HG03060 (cell line): Measurements from ENCODE around the gene FIBP.
A peak's percentile ranks its signal among the peaks of the same experiment; 100 is the strongest.
"Not testable (repeated sequence)": the region's sequence is repeated elsewhere in the genome, so short reads cannot be mapped to it uniquely, and the experiment has no call there.

Experiments
- ATAC-seq: cut with Tn5 transposase; IDR thresholded peaks from one replicate; pipeline ENCODE4 v1.9.1; 2021; ENCODE audit warnings: low read depth, moderate number of reproducible peaks; ENCODE audit not compliant: unreplicated experiment

Gene FIBP

DNA sequence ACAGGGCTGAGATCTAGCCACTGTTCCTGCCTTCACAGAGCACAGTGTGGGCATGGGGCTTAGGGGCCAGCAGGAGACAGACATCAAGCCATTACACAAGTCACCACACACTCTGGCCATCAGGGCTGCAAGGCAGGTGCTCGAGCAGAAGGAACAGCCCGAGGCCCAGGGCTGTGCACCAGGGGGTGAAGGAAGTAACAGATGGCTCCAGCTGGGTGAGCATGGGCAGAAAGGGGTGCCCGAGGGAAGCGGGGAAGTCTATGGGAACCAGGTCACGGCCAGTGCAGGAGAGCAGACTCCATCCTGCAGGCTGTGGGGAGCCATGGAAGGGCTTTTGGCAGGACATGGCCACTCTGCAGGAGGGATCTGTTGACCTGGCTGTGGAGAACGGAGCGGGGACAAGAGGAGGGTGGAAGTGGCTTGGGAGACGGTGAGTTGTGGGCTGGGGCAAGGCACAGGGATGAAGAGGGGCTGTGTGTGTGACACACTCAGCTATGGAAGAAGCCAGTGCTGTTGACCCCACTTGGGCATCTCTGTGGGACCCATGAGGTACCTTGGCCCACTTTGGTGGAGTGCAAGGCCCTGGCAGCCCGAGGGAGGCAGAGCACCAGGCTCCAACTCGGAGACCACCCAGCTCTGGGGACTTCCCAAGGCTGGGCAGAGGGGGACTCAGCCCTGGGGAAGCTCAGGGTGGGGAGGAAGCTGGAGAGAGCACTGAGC is 27.0 kb upstream of the FIBP start:
- ATAC-seq = no peak

DNA sequence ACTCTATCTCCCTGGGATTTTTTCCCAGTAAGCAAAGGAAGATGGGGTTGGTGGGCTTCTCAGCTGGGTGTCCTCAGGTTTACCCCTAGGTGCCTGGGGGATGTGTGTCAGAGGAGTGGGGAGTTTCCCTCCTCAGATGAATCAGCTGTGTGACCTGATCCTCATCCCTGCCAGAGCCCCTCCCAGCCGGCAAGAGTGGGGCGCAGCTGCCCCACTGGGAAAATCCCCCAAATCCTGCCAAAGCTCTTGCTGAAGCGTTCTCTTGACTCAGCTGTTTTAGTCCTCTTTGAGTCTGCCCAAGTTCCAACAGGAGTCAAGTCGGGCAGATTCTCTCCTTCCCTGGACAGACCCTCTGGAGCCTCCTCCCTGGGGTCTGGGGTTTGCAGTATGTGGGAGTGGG is 24.6 kb upstream of the FIBP start:
- ATAC-seq = no peak

DNA sequence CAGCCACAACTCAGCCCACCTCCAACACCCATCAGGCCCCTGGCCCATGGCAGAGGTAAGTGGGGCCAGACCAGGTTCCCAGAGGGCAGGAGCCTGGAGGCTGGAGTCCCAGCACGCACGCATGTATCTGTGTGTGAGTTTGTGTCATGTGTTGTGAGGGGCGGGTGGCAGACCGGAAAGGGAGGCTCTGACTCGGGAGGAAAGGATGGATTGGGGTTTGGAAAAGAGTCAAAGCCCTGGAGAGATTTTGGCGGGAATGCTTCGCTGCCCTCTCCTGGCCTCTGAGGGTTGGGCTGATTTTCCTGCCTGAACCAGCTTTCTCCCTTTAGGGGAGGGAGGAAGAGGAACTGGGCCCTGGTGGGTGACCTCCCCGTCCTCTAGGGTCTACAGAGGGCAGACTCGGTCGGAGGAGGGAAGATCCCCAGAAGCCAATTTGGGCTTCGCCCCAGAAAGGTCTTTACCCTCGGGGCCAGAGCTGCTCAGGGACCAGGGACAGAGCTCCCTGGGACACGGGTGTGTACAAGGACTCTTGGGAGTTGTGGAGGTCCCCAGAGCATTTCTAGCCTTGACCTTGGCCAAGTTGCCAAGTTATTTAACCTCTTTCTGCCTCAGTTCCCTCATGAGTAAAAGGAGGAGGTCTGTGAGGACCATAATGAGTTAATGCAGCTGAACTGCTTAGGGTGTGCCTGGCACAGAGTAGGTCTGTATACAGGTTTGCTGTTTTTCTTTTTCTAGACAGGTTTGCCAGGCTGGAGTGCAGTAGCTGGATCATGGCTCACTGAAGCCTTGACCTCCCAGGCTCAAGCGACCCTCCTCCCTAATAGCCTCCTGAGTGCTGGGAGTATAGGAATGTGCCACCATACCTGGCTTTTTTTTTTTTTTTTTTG is 23.7 kb upstream of the FIBP start:
- no peak for ATAC-seq

DNA sequence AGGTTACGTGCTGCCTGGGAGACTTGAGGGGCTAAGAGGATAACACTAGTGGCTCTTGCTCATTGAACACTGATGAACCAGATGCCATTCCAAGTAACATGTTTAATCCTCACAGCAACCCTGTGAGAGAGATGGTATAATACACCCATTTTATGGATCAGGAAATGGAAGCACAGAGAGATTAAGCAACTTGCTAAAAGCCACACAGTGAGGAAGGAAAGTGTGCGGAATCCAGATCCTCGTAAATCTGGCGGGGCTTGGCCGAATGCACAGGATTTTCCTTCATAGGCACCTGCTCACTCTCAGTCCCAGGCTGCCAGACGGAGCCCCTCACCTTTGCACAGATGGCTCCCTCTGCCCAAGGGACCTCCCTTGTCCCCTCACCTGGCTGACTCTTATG is 19.6 kb upstream of the FIBP start:
- no peak for ATAC-seq

DNA sequence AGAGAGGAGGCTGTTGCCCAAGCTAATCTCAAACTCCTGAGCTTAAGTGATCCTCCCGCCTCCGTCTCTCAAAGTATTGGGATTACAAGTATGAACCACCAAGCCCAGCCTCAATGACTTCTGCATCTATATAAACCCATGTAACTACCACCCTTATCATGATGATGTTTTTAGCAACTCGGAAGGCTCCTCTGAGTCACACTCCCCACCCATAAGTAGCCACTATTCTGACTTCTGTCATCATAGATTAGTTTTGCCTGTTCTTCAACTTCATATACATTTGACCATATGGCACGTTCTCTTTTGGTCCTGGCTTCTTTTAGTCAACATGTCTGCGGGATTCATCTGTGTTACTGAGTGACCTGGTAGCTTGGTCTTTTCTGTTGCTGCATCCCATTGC is 18.3 kb upstream of the FIBP start:
- ATAC-seq = no peak

DNA sequence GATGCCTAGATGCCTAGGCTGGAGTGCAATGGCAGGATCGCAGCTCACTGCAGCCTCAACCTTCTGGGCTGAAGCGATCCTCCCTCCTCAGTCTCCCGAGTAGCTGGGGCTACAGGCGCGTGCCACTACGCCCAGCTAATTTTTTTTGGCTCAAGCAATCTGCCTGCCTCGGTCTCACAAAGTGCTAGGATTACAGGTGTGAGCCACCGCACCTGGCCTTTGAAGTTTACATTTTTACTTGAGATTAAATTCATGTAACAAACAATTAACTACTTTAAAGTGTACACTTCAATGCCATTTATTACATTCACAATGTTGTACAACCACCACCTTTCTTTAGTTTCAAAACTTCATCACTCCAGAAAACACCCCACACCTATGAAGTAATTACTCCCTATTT is 15.4 kb upstream of the FIBP start:
- ATAC-seq = no peak

DNA sequence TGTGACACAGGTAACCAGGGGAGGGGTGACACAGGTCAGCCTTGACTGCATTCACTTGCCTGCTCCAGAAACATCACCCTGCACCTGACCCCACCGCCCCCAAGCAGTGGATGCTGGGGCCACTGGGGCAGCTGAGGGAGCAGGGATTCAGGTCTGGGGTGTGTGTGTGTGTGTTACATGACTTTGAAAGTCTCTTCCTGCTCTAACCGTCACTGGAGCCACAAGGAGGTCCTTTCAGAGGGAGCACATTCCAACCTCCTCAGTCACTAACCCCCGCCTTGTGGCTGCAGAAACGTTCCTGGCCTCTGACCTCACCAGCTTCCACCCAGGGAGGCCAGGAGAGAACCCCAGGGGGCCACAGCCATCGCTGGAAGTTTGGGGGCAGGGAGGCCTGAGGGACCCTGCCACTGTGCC is 14.8 kb upstream of the FIBP start:
- ATAC-seq = no peak

DNA sequence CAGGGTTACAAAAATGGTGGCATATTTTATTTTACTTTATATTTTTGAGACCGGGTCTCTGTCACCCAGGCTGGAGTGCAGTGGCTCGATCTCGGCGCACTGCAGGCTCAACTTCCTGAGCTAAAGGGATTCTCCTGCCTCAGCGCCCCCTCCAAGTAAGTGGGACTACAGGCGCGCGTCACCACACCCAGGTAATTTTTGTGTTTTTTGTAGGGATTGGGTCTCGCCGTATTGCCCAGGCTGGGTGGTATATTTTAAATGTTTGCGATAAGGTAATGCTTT is 12.6 kb upstream of the FIBP start:
- ATAC-seq = no peak

DNA sequence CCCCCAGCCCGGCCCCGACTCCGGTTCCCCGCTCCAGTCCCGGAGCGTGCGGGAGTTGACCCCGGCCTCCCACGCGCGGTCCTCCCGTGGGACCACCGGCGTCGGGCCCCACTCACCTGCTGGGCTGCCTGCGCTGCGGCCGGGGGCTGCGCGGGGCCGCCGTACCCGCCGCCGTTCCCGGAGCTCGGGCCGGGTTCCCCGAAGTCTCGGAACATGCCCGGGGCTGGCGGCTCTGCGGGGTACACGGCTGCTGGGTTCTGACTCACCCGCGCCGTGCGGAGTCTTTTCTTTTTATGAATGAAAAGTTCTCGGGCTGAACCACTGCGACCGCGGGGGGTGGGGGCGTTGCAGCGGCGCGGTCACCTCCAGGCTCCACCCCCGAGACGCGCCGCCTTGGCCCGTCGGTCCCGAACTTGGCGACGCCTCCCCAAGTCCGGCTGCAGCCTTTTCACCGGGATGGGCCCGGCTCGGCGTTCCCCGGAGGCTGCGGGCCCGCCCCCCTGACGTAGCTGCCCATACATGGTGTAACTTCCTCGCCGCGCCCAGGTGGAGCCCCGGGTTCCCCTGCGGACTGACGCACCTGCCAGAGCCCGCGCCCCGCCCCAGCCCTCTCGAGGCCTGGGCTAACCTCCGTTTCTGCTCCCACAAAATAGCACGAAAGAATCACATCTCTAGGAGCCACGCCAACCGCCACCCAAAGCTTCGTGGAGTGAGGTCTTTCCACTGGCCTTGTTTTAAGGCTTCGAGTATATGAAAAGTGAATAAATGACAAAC is 12.0 kb upstream of the FIBP start, which contains the start of gene FOSL1:
Gene FOSL1 (minus strand): TSS at position 264 of the 774 bp plus-strand sequence. CDS start 49 bp downstream, at position 215.
- ATAC-seq = peak; percentile 39

DNA sequence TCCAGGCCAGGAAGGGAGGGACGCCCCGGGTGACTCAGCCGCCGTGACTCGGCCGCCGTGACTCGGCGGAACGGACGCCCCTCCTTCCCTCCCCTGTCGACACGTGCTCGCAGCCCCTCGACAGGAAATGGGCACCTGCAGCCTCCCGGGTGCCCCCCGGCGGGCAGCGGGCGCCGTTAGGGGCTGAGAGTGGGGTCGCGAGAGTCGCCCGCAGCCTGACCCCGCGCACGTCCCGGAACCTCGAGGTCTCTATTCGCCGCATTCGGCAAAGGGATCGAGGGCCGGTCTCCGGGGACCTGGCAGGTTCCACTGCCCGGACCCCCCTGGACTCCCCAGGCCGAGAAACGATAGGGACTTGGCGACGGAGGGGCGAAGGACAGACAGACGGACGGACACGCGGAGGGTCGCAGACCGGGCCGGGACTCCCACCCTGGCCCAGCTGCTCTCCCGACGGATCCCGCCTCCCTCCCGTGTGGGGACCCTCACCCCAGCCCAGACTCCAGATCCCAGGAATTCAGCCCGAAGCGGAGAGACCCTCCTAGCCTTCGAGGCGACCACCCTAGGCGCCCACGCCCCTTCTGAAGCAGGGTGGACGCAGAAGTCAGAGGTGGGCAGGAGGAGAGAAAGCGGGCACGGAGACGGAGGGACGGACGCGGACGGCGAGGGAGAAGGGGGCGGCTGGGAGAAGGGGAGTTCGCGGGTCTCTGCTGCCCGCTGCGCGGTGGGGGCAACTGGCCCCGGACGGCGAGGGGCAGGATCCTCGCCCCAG is 11.3 kb upstream of the FIBP start:
- ATAC-seq = no peak

DNA sequence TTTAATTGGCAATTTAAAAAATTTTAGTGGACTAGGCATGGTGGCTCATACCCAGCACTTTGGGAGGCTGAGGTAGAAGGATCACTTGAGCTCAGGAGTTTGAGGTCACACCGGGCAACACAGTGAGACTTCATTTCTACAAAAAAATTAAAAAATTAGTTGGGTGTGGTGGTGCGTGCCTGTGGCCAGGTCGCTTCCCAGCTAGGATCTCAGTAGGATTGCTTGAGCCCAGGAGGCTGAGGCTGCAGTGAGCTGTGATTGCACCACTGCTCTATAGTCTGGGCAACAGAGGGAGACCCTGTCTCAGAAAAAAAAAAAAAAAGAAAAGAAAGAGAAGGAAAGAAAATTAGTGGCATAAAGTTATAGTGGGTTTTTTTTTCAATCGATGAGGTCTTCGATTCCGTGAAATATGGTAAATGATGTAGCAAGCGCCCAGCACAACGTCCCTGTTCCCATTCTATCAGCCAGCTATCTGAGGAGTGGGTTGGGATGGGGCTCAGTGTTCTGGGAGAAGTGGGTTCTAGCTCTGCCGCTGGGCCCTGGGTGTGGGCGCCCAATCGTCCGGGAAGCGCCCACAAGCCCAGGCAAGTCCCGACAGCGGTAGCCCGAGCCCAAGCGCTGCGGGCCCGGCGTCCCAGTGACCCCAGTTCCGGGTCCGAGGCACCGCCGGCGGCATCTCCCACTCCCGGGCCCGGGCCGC is 10.5 kb upstream of the FIBP start:
- ATAC-seq = no peak

DNA sequence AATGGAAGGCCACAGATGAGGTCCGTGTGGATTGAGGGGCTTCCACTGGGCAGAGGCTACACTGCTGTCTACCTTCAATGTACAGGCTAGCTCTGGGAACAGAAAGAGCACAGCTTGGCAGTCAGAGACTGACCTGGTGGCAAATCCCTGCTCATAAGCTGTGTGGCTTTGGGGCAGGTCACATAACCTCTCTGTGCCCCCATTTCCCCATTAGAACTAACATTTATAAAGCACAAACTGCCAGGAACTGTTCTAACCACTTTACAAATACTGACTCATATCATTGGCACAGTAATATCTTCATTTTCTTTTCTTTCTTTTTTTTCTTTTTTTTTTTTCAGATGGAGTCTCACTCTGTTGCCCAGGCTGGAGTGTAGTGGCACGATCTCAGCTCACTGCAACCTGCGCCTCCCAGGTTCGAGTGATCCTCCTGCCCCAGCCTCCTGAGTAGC is 8.8 kb upstream of the FIBP start:
- ATAC-seq = no peak

DNA sequence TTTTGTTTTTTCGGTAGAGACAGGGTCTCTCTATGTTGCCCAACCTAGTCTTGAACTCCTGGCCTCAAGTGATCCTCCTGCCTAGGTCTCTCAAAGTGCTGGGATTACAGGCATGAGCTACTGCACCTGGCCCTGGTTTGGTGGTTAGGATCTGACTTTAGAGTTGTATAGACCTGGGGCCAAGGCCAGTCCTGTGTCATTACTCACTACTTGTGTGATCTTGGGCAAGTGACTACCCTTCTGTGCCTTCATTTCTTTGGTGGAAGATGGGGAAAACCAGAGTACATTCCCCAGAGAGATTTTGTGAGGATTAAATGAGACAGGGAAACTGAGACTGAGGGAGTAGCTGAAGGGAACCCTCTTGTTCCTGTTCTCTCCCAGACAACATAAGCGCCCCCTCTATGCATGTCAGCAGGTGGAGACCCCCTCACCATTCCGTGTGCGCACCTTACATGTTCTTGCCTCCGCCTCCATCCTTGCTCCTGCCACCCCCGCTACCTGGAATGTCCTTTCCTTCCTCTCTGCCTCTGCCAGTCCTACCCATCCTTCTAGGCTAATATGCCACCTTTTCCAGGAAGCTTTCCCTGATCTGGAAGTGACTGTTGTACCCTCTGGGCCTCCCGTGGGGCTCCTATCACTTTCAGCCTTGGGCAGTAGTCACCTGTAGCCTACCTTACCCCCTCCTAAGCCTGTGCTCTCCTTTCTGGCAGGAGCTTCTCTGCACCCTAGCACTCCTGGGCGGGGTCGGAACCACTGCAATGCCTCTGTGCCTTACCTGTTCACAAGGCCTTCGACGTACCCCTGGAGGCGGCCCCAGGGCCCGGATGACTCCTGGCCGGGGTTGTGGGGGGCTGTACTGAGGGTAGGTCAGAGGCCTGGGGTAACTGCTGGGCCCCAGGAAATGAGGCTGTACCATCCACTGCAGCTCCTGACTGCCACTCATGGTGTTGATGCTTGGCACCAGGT is 8.0 kb upstream of the FIBP start:
- ATAC-seq = no peak

DNA sequence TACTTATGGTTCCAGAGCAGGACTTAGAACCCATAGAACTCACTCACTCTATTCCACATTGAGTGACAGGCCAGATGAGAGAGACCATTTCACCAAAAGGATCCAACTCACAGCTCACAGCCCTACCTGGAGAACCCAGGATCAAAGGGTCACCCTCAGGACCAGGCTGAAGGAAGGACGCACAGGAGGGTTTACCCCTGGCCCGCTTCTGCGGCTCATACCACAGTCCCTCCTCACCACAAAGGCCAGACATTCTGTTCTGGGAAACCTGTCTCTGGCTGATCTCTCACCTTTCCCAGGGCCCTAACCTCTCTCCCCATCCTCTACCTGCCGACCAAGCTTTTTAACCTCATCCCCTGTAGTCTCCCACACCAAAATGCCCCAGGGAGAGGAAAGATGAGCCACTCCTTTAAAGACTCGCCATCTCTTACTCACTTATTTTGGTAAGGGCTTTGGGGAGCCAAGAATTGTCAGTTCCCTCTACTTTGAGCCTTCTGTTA is 7.3 kb upstream of the FIBP start:
- ATAC-seq = no peak

DNA sequence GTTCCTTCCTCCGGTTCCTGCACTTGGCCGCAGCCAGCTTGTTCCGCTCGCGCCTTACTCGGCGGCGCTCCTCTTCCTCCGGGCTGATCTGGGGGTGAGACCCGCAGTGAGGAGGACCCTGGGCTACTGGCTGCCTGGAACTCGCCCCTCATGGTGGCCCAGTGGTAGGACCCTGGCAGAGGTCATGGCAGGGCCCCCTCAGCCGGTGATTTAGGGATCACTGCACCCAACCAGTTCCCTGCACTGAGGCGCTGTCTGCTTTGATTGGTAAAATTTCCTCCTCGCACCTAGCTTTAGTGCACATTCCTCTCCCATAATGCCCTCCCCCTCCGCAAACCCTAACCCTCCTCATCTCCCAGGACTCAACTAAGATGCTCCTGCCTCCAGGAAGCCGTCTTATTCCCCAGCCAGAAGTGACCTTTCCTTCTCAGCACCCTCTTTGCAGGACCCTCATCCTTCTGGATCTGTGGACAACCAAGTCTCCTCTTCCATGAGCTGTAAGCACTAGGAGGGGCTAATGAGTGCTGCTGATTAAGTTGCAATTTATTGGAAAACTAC is 5.8 kb upstream of the FIBP start:
- no peak for ATAC-seq

DNA sequence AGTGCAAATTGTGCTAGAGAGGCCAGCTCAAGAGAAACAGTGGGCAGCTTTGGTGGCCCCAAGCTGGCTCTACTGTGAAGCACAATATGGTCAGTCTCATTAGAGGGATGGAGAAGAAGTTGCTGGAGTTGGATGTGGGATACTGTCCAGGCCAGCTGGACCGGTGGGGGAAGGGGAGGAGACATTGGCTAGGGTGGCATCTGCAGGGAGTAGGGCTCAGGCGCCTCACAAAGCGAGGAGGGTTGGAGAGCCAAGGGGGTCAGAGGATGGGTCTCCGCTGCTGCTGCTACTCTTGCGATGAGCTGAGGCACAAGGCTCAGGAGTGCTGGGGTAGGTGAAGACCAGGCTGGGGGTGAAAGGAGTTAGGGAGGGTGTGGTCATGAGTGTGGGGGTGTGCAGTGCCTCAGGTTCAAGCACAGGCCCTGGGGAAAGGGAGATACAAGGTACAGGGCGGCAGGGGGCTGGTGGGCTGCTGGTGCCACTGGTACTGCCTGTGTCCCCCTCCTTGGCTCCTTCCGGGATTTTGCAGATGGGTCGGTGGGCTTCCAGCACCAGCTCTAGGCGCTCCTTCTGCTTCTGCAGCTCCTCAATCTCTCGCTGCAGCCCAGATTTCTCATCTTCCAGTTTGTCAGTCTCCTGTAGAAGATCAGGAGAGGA is 4.5 kb upstream of the FIBP start:
- ATAC-seq = no peak

DNA sequence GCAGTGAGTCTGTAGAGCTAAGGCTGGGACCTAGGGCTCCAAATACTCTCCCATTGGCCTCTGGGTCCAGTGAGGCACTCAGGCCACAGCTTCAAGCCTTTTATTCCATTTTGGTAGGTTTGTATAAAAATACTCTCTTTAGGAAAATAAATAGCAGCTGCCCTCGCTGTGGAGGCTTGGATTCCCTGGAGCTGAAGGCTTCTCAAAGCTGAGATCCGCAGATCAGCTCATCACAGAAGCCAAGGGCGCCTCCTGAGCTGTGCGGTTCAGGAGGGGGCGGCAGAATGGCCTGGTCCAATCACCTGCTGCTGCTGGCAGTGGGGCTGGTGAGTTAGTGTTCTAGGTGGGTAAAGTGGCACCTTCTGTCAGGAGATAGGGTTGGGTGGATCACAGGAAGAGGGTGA is 3.9 kb upstream of the FIBP start:
- not testable (repeated sequence) for ATAC-seq
